ENCODE results near the gene PHLPP1. TPM values are rescaled to one million over a fixed set of nuclear protein-coding genes. Genes with fewer than 3 reads are reported as not detected.

The PHLPP1 gene
- total and polyA plus RNA-seq, 2 of the 4 experiments (the other 2 are of a cell fraction) = 3.3 to 3.6 TPM

- Histone ChIP-seq H4K8ac (ENCODE audit: low read depth in 2 of 2, low read length in 2 of 2) (no peak overlapping the region), H2BK5ac (ENCODE audit: low read depth, low read length, poor library complexity, severe bottlenecking) (no peak overlapping the region), H3K4me1 (ENCODE audit: control insufficient read depth, insufficient read depth, low read length) (no peaks in the 10 kb centered on the region), H2BK120ac (ENCODE audit: low read depth, low read length) (no peak overlapping the region), H3K27me3 (ENCODE audit: control insufficient read depth, insufficient read depth, low read length) (no peaks in the 10 kb centered on the region), H3K18ac (ENCODE audit: low read depth, low read length) (no peak overlapping the region), H3K9me1 (ENCODE audit: insufficient read depth, low read length) (no peaks in the 10 kb centered on the region), H3K27ac (ENCODE audit: insufficient read depth, low read length) (no peak overlapping the region), H3K9me3 (ENCODE audit: control insufficient read depth, insufficient read depth, low read length) (no peaks in the 10 kb centered on the region; the same call in 1 of the 2 replicates), H3K4me3 (ENCODE audit: insufficient read depth, low read depth, low read length) (no peak overlapping the region), H3K14ac (replicated peaks; ENCODE audit: low read depth, low read length) (no peak overlapping the region), H2AFZ (replicated peaks; ENCODE audit: low read length, poor library complexity) (no peak overlapping the region), H4K5ac (ENCODE audit: low read depth, low read length) (no peak overlapping the region), H3K56ac (ENCODE audit: extremely low read depth, insufficient read depth, low read length) (no peak overlapping the region), H4K20me1 (ENCODE audit: insufficient read depth, low read length) (no peaks in the 10 kb centered on the region), H3K36me3 (ENCODE audit: control insufficient read depth, insufficient read depth, low read length) (no peaks in the 10 kb centered on the region), H3K23ac (ENCODE audit: low read depth, low read length) (no peak overlapping the region), H3K4me2 (ENCODE audit: low read depth, low read length) (no peak overlapping the region), H2AK5ac (ENCODE audit: low read depth, low read length) (no peak overlapping the region), H2BK15ac (ENCODE audit: low read depth, low read length) (no peak overlapping the region), H3K4ac (ENCODE audit: low read depth, low read length) (no peak overlapping the region), H4K91ac (ENCODE audit: insufficient read depth, low read depth, low read length) (no peak overlapping the region), H3K79me1 (ENCODE audit: low read depth in 1 of 2, low read length in 2 of 2) (peaks cover 13 to 23% of the 10 kb centered on the region in 2 experiments), H2BK20ac (ENCODE audit: low read depth, low read length) (no peak overlapping the region), H3K9ac (ENCODE audit: low read depth, low read length) (no peak overlapping the region), H2AK9ac (replicated peaks; ENCODE audit: low read depth, low read length, poor library complexity) (no peak overlapping the region)
- dilution Hi-C loops (cut with HindIII; ENCODE audit: low sequenced_read_pairs, unreplicated experiment) (no loop called here), in situ Hi-C loops (cut with MboI; ENCODE audit: low sequenced_read_pairs) (no loop called here), intact Hi-C loops (cut with micrococcal nuclease) (no loop called here)
- ChIA-PET POLR2A (ENCODE audit: unreplicated experiment) (no interaction called here), CTCF (interaction anchor here (0.8 kb wide), 1 partner anchor 140 kb away, joined by 3 read pairs; no protein-coding TSS in a partner anchor)
- no peak for DNase-seq
- no peak for ATAC-seq (ENCODE audit: low read depth)
- WGBS, 2 experiments (ENCODE audit: extremely low coverage in 2 of 2, insufficient read length in 1 of 2) = 97% methylated on average over 7 of the region's 13 CpGs; no CpG with 5 or more reads in 1 of the 2 experiments
- BruUV-seq (replicated peaks) = no TSS peak
- TF ChIP-seq USF2 (IDR thresholded peaks at IDR 0.05; ENCODE audit: low read depth, low read length) = no peak
- TF ChIP-seq MXI1 (IDR thresholded peaks at IDR 0.05; ENCODE audit: borderline replicate concordance, low read depth, low read length) = no peak
- TF ChIP-seq FOS (IDR thresholded peaks at IDR 0.05; ENCODE audit: low read depth, low read length) = no peak
- TF ChIP-seq CEBPB (IDR thresholded peaks at IDR 0.05; ENCODE audit: low read depth, low read length) = no peak
- TF ChIP-seq BHLHE40 (IDR thresholded peaks at IDR 0.05; ENCODE audit: low read depth, low read length) = no peak
- no peak for TF ChIP-seq NFE2L2 (IDR thresholded peaks at IDR 0.05; ENCODE audit: low read depth, low read length)
- TF ChIP-seq CTCF (conservative IDR thresholded peaks at IDR 0.05; ENCODE audit: low read depth, low read length) = no peak
- no peak for TF ChIP-seq RAD21 (IDR thresholded peaks at IDR 0.05; ENCODE audit: low read length)
- TF ChIP-seq RFX5 (IDR thresholded peaks at IDR 0.05; ENCODE audit: low read depth, low read length) = no peak
- no peak for TF ChIP-seq ELK1 (IDR thresholded peaks at IDR 0.05; ENCODE audit: borderline replicate concordance, low read depth, low read length)
- no peak for TF ChIP-seq RCOR1 (IDR thresholded peaks at IDR 0.05; ENCODE audit: insufficient replicate concordance, low read length)
- TF ChIP-seq SMC3 (IDR thresholded peaks at IDR 0.05; ENCODE audit: low read depth, low read length) = no peak
- TF ChIP-seq POLR2A (IDR thresholded peaks at IDR 0.05; ENCODE audit: low read depth, low read length) = no peak
- no peak for TF ChIP-seq MAFK (IDR thresholded peaks at IDR 0.05; ENCODE audit: low read depth, low read length)
- no peak for TF ChIP-seq MAZ (IDR thresholded peaks at IDR 0.05; ENCODE audit: borderline replicate concordance, low read depth, low read length)
Observed at GRCh38 chr18:62729487-62730386, 14.4 kb downstream of the PHLPP1 start.

All from IMR-90 (cell line).